OCI-LY3 (cell line): Measurements from ENCODE around the gene ADAM33.

Source experiments
- CTCF ChIP-seq: fragments of 200-600, 300-600 bp; sonication (generic); IDR thresholded peaks from 2 replicates; pipeline ENCODE4 v1.5.1; 2014; ENCODE audit warnings: antibody characterized with exemption, low read length, low read depth
- EZH2phosphoT487 ChIP-seq: fragments of 200-600 bp; shearing (Covaris generic); IDR thresholded peaks from 2 replicates; pipeline ENCODE4 v1.6.1; 2018; ENCODE audit warnings: antibody characterized with exemption, mixed run types, low read depth

- TF ChIP-seq CTCF (no peak), EZH2phosphoT487 (no peak)
Measured at GRCh38 chr20:3677733-3678132, 4.1 kb downstream of the ADAM33 start.
